Measurements from ENCODE around the gene SBK1.

Gene SBK1

GRCh38 chr16:28316054-28316453 lies 23.7 kb downstream of the SBK1 start:
- DNase-seq (ENCODE audit: extremely low spot score) = no peak
- ChIA-PET POLR2A (no interaction called here), CTCF (interaction anchor here (0.8 to 3.8 kb wide), 10 partner anchors 10 to 41 kb away, joined by 3 to 21 read pairs (median 6); no protein-coding TSS in a partner anchor)
- no peak for TF ChIP-seq CTCF (IDR thresholded peaks at IDR 0.05; ENCODE audit: control extremely low read depth, extremely low read depth, low read depth, missing control alignments)

- peak; percentile 73 for TF ChIP-seq CTCF (IDR thresholded peaks at IDR 0.05; ENCODE audit: control extremely low read depth, extremely low read depth, low read depth, missing control alignments)
- CTCF ChIA-PET = interaction anchor here (0.7 to 3.8 kb wide), 16 partner anchors 9 to 679 kb away, joined by 3 to 21 read pairs (median 4); no protein-coding TSS in a partner anchor
- POLR2A ChIA-PET = no interaction called here
- DNase-seq (ENCODE audit: extremely low spot score) = peak; percentile 83
These were observed 24.9 kb downstream of the SBK1 start for GRCh38 chr16:28317040-28317880.

GRCh38 chr16:28318042-28318744 lies 25.9 kb downstream of the SBK1 start:
- CTCF ChIA-PET = interaction anchor here (0.8 to 3.8 kb wide), 12 partner anchors 8 to 680 kb away, joined by 3 to 21 read pairs (median 4); no protein-coding TSS in a partner anchor
- POLR2A ChIA-PET = no interaction called here
- DNase-seq (ENCODE audit: extremely low spot score) = no peak
- no peak for TF ChIP-seq CTCF (IDR thresholded peaks at IDR 0.05; ENCODE audit: control extremely low read depth, extremely low read depth, low read depth, missing control alignments)

- no peak for DNase-seq (ENCODE audit: extremely low spot score)
- TF ChIP-seq CTCF (IDR thresholded peaks at IDR 0.05; ENCODE audit: control extremely low read depth, extremely low read depth, low read depth, missing control alignments) = no peak
- POLR2A ChIA-PET = no interaction called here
- CTCF ChIA-PET = interaction anchor here (1.5 to 3.8 kb wide), 4 partner anchors 19 to 682 kb away, joined by 4 to 21 read pairs (median 4); no protein-coding TSS in a partner anchor
These were observed 27.2 kb downstream of the SBK1 start for GRCh38 chr16:28319476-28320022.

- no peak for TF ChIP-seq CTCF (IDR thresholded peaks at IDR 0.05; ENCODE audit: control extremely low read depth, extremely low read depth, low read depth, missing control alignments)
- ChIA-PET POLR2A (no interaction called here), CTCF (interaction anchor here (1.5 to 3.8 kb wide), 3 partner anchors 20 to 43 kb away, joined by 4 to 21 read pairs (median 4); no protein-coding TSS in a partner anchor)
- DNase-seq (ENCODE audit: extremely low spot score) = no peak
These were observed 27.8 kb downstream of the SBK1 start for GRCh38 chr16:28320023-28320561.

GRCh38 chr16:28320741-28321140 lies 28.4 kb downstream of the SBK1 start:
- ChIA-PET POLR2A (no interaction called here), CTCF (interaction anchor here (1.0 to 1.7 kb wide), 5 partner anchors 11 to 289 kb away, joined by 3 to 8 read pairs (median 4); partner anchors contain the start of genes SBK1 and SULT1A1)
- DNase-seq (ENCODE audit: extremely low spot score) = no peak
- no peak for TF ChIP-seq CTCF (IDR thresholded peaks at IDR 0.05; ENCODE audit: control extremely low read depth, extremely low read depth, low read depth, missing control alignments)
